B cell (primary cell): ENCODE results near the gene HAX1. TPM values are rescaled to one million over a fixed set of nuclear protein-coding genes. Genes with fewer than 3 reads are reported as not detected.

ENCODE experiments used
- ATAC-seq: fragments of 200-7000 bp; cut with Tn5 transposase; one replicate; pipeline ENCODE4 v1.10.0; 2021; ENCODE audit warnings: low read depth, mild to moderate bottlenecking, moderate number of reproducible peaks, moderate library complexity
- CTCF ChIA-PET: fragments of 350-600 bp; sonication (Branson Sonifier 250); formaldehyde crosslinking; loops from one replicate; lab custom pipeline; 2021; ENCODE audit warnings: antibody characterized with exemption, inconsistent platforms; lab: Charles Lee
- POLR2A ChIA-PET: fragments of 350-600 bp; sonication (Branson Sonifier 250); formaldehyde crosslinking; loops from one replicate; lab custom pipeline; 2021; ENCODE audit warnings: antibody characterized with exemption; lab: Charles Lee
- DNase-seq: peaks from one replicate; pipeline ENCODE4 v3.0.0; 2013
- H2AFZ ChIP-seq: 2 replicates; pipeline ENCODE4 v1.6.1; 2012; ENCODE audit warnings: mild to moderate bottlenecking, low read depth, low read length; ENCODE audit not compliant: insufficient read depth, poor library complexity, severe bottlenecking
- H3K27ac ChIP-seq, 2 donors: 1 replicate in 1 of 2; 2 replicates in 1 of 2; pipeline ENCODE4 v1.5.1; 2012 to 2013; ENCODE audit warnings: low read length in 2 of 2, mild to moderate bottlenecking in 2 of 2, moderate library complexity in 1 of 2
- H3K27me3 ChIP-seq, 4 experiments: fragments of 200-600 bp in 1 of 4; sonication (generic) in 1 of 4; replicated peaks in 1 of 4; 1 replicate in 2 of 4; 2 replicates in 2 of 4; pipeline versions ENCODE4 v1.6.1 to v1.7.0; 2013 to 2016; ENCODE audit warnings: low read length in 3 of 4, mild to moderate bottlenecking in 2 of 4, mixed read lengths in 1 of 4, moderate library complexity in 1 of 4; ENCODE audit not compliant: insufficient read depth in 4 of 4, control insufficient read depth in 3 of 4; ENCODE audit errors: control extremely low read depth in 1 of 4
- H3K36me3 ChIP-seq, 2 experiments: replicated peaks in 1 of 2; 1 replicate in 1 of 2; 2 replicates in 1 of 2; pipeline versions ENCODE4 v1.6.1 to v1.7.1; 2013; ENCODE audit warnings: low read length in 1 of 2; ENCODE audit not compliant: insufficient read depth in 2 of 2, control insufficient read depth in 1 of 2; ENCODE audit errors: control extremely low read depth in 1 of 2, extremely low read depth in 1 of 2
- H3K4me1 ChIP-seq, 2 donors: fragments of 200-600 bp in 1 of 2; sonication (generic) in 1 of 2; 1 replicate in 1 of 2; 2 replicates in 1 of 2; pipeline versions ENCODE4 v1.5.1 to v1.6.1; 2013 to 2017; ENCODE audit warnings: low read length in 2 of 2; ENCODE audit not compliant: control insufficient read depth in 2 of 2, insufficient read depth in 2 of 2
- H3K4me2 ChIP-seq: replicated peaks from 2 replicates; pipeline ENCODE3; 2012; ENCODE audit warnings: mild to moderate bottlenecking, low read depth, low read length; ENCODE audit not compliant: poor library complexity, severe bottlenecking
- H3K4me3 ChIP-seq, 5 experiments: fragments of 200-600 bp in 1 of 5; sonication (generic) in 1 of 5; 1 replicate in 3 of 5; 2 replicates in 2 of 5; pipeline versions ENCODE4 v1.5.1 to v1.7.0; 2011 to 2016; ENCODE audit warnings: low read length in 4 of 5, mild to moderate bottlenecking in 4 of 5, low read depth in 2 of 5, control low read depth in 1 of 5, moderate library complexity in 1 of 5; ENCODE audit not compliant: insufficient read depth in 1 of 5; ENCODE audit errors: control extremely low read depth in 1 of 5, extremely low read depth in 1 of 5
- H3K79me2 ChIP-seq: fragments of 200-600 bp; sonication (generic); one replicate; pipeline ENCODE4 v1.6.0; 2016; ENCODE audit warnings: low read length; ENCODE audit not compliant: control insufficient read depth, insufficient read depth
- H3K9ac ChIP-seq: fragments of 200-600 bp; sonication (generic); 2 replicates; pipeline ENCODE4 v1.6.1; 2017; ENCODE audit warnings: mild to moderate bottlenecking, low read length, moderate library complexity
- H3K9me3 ChIP-seq, 3 donors: one replicate each; pipeline versions ENCODE4 v1.6.1 to v1.7.1; 2013; ENCODE audit warnings: low read length in 2 of 3; ENCODE audit not compliant: control insufficient read depth in 2 of 3, insufficient read depth in 1 of 3; ENCODE audit errors: control extremely low read depth in 1 of 3
- H4K20me1 ChIP-seq: 2 replicates; pipeline ENCODE4 v1.6.0; 2012; ENCODE audit warnings: mild to moderate bottlenecking, low read length; ENCODE audit not compliant: insufficient read depth, control insufficient read depth, poor library complexity, severe bottlenecking
- H3K27ac Mint-ChIP-seq: one replicate; pipeline ENCODE4 v1.8.0; 2021; ENCODE audit warnings: mixed read lengths
- H3K27me3 Mint-ChIP-seq: one replicate; pipeline ENCODE4 v1.8.0; 2021; ENCODE audit warnings: mixed read lengths
- H3K4me1 Mint-ChIP-seq: one replicate; pipeline ENCODE4 v1.8.0; 2021; ENCODE audit warnings: mixed read lengths
- H3K4me3 Mint-ChIP-seq: one replicate; pipeline ENCODE4 v1.8.0; 2021; ENCODE audit warnings: mixed read lengths
- H3K9me3 Mint-ChIP-seq: one replicate; pipeline ENCODE4 v1.8.0; 2022; ENCODE audit warnings: mixed read lengths; ENCODE audit not compliant: insufficient read depth
- EZH2 ChIP-seq: IDR thresholded peaks from 2 replicates; pipeline ENCODE4 v1.6.1; 2012; ENCODE audit warnings: borderline replicate concordance, low read depth, mild to moderate bottlenecking, moderate library complexity, low read length; ENCODE audit not compliant: insufficient read depth, poor library complexity, severe bottlenecking
- WGBS: methylation state at CpG from one replicate; pipeline ENCODE4 v1.1.5; 2013; ENCODE audit warnings: missing lambda C conversion rate; ENCODE audit not compliant: insufficient coverage; 5-methylcytosine and 5-hydroxymethylcytosine counted together
- intact Hi-C: fragments of 100-400 bp; cut with micrococcal nuclease; formaldehyde crosslinking; loops from one replicate; pipeline ENCODE4 v1.10.0; 2022
- polyA plus RNA-seq: library from polyadenylated mRNA; depleted of rRNA; stranded (reverse); fragments of >200 nt; gene quantifications from 2 replicates; pipeline ENCODE4 v1.2.3, GENCODE V29; 2012
- total RNA-seq, 2 donors: library from RNA; stranded (reverse); fragments of 120-200 nt in 1 of 2; gene quantifications; 1 replicate in 1 of 2; 2 replicates in 1 of 2; pipeline versions ENCODE4 v1.2.3 to v1.2.4, GENCODE V29; 2013 to 2022
- TF ChIP-seq, protein P1 (sequence below): fragments of 200-600 bp; IDR thresholded peaks from one replicate; pipeline ENCODE4 v1.8.0; 2022; ENCODE audit warnings: antibody characterized with exemption, mild to moderate bottlenecking

HAX1 gene
- total and polyA plus RNA-seq, 2 donors (not counting 1 experiment from before 2014, with no cell fraction given), result 85.7 to 88.8 TPM

DNA sequence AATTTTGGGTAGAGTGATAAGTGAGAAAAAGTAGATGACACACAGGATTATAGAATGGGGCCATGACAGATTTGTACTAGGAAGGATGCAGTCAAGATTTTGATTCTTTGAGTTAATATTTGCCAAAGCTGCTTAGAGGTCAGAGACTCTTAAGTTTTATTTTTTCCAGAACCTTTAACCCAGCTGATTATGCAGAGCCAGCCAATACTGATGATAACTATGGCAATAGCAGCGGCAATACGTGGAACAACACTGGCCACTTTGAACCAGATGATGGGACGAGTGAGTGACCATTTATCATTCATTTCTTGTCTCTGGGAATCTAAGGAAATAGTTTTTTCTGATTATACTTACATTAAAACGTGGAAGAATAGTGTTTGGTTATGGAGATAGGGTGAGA lies 35.6 kb upstream of the HAX1 start:
- Histone ChIP-seq H3K9me3 (no peaks in the 10 kb centered on the region), H3K4me1 (no peaks in the 10 kb centered on the region), H3K4me3 (no peak overlapping the region), H3K79me2 (peaks cover 62% of the 10 kb centered on the region), H3K9ac (no peak overlapping the region), H3K27me3 (no peaks in the 10 kb centered on the region), H3K27ac (no peak overlapping the region), H2AFZ (no peak overlapping the region), H4K20me1 (peaks cover 42% of the 10 kb centered on the region), H3K4me2 (no peak overlapping the region), H3K36me3 (peaks cover 16 to 78% of the 10 kb centered on the region in 2 experiments)
- WGBS, result no CpG with 5 or more reads among the region's 4 CpGs
- TF ChIP-seq, protein P1, sequence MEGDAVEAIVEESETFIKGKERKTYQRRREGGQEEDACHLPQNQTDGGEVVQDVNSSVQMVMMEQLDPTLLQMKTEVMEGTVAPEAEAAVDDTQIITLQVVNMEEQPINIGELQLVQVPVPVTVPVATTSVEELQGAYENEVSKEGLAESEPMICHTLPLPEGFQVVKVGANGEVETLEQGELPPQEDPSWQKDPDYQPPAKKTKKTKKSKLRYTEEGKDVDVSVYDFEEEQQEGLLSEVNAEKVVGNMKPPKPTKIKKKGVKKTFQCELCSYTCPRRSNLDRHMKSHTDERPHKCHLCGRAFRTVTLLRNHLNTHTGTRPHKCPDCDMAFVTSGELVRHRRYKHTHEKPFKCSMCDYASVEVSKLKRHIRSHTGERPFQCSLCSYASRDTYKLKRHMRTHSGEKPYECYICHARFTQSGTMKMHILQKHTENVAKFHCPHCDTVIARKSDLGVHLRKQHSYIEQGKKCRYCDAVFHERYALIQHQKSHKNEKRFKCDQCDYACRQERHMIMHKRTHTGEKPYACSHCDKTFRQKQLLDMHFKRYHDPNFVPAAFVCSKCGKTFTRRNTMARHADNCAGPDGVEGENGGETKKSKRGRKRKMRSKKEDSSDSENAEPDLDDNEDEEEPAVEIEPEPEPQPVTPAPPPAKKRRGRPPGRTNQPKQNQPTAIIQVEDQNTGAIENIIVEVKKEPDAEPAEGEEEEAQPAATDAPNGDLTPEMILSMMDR, result no peak
- TF ChIP-seq EZH2, result no peak
- POLR2A ChIA-PET, result no interaction called here
- Mint-ChIP-seq H3K9me3 (no peaks in the 10 kb centered on the region), H3K4me3 (no peak overlapping the region), H3K27ac (no peak overlapping the region), H3K27me3 (no peaks in the 10 kb centered on the region), H3K4me1 (peaks cover 7% of the 10 kb centered on the region)
- CTCF ChIA-PET, result no interaction called here
- intact Hi-C loops, result no loop called here
- ATAC-seq (no peak), DNase-seq (no peak)

DNA sequence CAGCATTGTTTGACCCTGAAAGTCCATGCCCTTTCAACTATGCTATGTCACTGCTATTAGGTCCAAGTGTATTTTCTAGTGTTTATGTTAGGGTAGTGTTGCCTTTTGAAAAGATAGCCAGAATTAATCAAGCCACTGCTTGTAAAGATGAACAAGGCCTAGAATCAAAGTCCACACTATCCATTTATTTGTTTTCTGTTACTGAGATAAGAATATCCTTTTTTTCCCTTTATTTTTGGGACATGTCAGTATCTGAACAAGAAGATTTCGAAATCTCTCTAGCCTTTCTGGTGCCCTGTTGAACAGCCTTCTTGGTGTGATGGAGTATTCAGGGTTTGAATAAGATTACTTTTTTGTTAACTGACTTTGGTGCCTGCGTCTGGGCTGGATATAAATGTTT lies 35.0 kb upstream of the HAX1 start:
- no peaks in the 10 kb centered on the region for H3K4me1 ChIP-seq
- no peak overlapping the region for H3K9ac ChIP-seq
- TF ChIP-seq, protein P1, result no peak
- no peak for TF ChIP-seq EZH2
- H3K79me2 ChIP-seq, result peaks cover 56% of the 10 kb centered on the region
- ChIA-PET POLR2A (no interaction called here), CTCF (no interaction called here)
- no peak overlapping the region for H3K4me2 ChIP-seq
- H4K20me1 ChIP-seq, result peaks cover 43% of the 10 kb centered on the region
- peaks cover 16 to 80% of the 10 kb centered on the region in 2 experiments for H3K36me3 ChIP-seq
- DNase-seq (no peak), ATAC-seq (no peak)
- no peak overlapping the region for H3K4me3 ChIP-seq
- Mint-ChIP-seq H3K27ac (no peak overlapping the region), H3K27me3 (no peaks in the 10 kb centered on the region), H3K9me3 (no peaks in the 10 kb centered on the region), H3K4me1 (peaks cover 7% of the 10 kb centered on the region), H3K4me3 (no peak overlapping the region)
- H3K27me3 ChIP-seq, result no peaks in the 10 kb centered on the region
- H3K27ac ChIP-seq, result no peak overlapping the region
- no peak overlapping the region for H2AFZ ChIP-seq
- WGBS, result 86% methylated on average over 1 of the region's 2 CpGs
- intact Hi-C loops, result no loop called here
- no peaks in the 10 kb centered on the region for H3K9me3 ChIP-seq
